GM23248 (cell line): ENCODE results near the gene NKX2-3.

Source experiments
- EZH2 ChIP-seq: fragments of 200-600 bp; sonication (generic); IDR thresholded peaks from 2 replicates; pipeline ENCODE4 v1.6.1; 2018; ENCODE audit warnings: antibody characterized with exemption, mild to moderate bottlenecking; ENCODE audit not compliant: insufficient read depth, poor library complexity, severe bottlenecking
- EZH2phosphoT487 ChIP-seq: fragments of 200-600 bp; sonication (generic); IDR thresholded peaks from 2 replicates; pipeline ENCODE4 v1.6.1; 2018; ENCODE audit warnings: antibody characterized with exemption, moderate library complexity, mild to moderate bottlenecking, low read depth; ENCODE audit not compliant: insufficient read depth

DNA sequence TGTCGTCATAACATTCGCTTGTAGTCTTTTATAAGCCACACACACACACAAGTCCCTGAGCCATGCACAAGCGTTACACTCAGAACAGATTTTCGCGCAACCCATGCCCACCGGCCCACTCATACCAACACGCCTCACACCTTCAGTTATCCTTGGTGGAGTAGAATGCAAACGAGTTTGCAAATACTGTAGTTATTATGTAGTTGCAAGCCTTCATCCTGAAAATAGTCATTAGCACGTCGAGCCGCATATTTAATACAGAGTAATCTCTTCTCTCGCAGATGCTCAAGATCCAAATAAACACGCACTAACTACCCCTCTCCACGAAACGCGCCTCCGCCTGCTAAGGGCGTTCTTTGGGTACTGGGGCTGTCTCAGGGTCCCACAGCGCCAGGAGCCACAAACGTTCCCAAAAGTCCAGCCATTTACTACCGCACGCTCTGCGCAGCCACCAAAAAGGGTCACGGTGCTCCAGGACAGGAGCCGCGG is 1.8 kb downstream of the NKX2-3 start:
- TF ChIP-seq EZH2phosphoT487 (0 out of 2 replicates have a peak, but pooled peaks have one; percentile 9), EZH2 (peak; percentile 34)
